WERI-Rb-1 (cell line): Measurements from ENCODE around the gene PHC1.

Source experiments
- DNase-seq: peaks from one replicate; pipeline ENCODE4 v3.0.0-alpha.2; 2020
- H3K27ac ChIP-seq: fragments of 250-450 bp; sonication (Bioruptor Pico); 2 replicates; pipeline ENCODE4 v1.5.1; 2020; ENCODE audit warnings: mild to moderate bottlenecking, moderate library complexity
- H3K27me3 ChIP-seq: fragments of 250-450 bp; sonication (Bioruptor Pico); 2 replicates; pipeline ENCODE4 v1.5.1; 2021; ENCODE audit warnings: mild to moderate bottlenecking, low read depth, moderate library complexity; ENCODE audit not compliant: insufficient read depth, severe bottlenecking
- H3K36me3 ChIP-seq: fragments of 250-450 bp; sonication (Bioruptor Pico); 2 replicates; pipeline ENCODE4 v1.5.1; 2020; ENCODE audit warnings: mild to moderate bottlenecking, moderate library complexity
- H3K4me3 ChIP-seq: 2 replicates; pipeline ENCODE4 v1.5.1; 2011; ENCODE audit warnings: low read depth, mild to moderate bottlenecking, control low read depth, low read length
- H3K9me3 ChIP-seq: fragments of 250-450 bp; sonication (Bioruptor Pico); 2 replicates; pipeline ENCODE4 v1.5.1; 2021; ENCODE audit warnings: mild to moderate bottlenecking, moderate library complexity; ENCODE audit not compliant: severe bottlenecking
- TF ChIP-seq, protein P1 (sequence below): IDR thresholded peaks from 2 replicates; pipeline ENCODE4 v1.5.1; 2011; ENCODE audit warnings: low read depth, mild to moderate bottlenecking, control low read depth, inconsistent platforms, low read length

PHC1 gene

DNA sequence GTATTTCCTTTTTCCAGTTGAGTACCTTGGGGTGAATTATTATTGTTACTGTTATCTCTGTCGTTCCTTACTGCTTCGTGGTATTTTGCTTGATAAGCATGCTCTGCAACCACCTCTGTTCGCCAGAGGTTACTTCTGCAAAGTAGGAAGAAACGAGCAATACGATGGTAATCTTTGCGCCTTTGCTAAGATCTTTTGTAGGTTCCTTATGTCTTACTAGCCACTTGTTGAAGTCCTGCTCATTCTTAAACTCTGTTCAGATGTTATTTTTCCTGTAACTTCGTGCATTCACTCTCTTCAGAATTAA is 35.9 kb downstream of the PHC1 start:
- peaks cover 19% of the 10 kb centered on the region for H3K36me3 ChIP-seq
- TF ChIP-seq, protein P1, sequence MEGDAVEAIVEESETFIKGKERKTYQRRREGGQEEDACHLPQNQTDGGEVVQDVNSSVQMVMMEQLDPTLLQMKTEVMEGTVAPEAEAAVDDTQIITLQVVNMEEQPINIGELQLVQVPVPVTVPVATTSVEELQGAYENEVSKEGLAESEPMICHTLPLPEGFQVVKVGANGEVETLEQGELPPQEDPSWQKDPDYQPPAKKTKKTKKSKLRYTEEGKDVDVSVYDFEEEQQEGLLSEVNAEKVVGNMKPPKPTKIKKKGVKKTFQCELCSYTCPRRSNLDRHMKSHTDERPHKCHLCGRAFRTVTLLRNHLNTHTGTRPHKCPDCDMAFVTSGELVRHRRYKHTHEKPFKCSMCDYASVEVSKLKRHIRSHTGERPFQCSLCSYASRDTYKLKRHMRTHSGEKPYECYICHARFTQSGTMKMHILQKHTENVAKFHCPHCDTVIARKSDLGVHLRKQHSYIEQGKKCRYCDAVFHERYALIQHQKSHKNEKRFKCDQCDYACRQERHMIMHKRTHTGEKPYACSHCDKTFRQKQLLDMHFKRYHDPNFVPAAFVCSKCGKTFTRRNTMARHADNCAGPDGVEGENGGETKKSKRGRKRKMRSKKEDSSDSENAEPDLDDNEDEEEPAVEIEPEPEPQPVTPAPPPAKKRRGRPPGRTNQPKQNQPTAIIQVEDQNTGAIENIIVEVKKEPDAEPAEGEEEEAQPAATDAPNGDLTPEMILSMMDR = no peak
- H3K9me3 ChIP-seq = no peaks in the 10 kb centered on the region
- no peak for DNase-seq
- H3K27ac ChIP-seq = peak overlapping the region; percentile 99
- no peaks in the 10 kb centered on the region for H3K27me3 ChIP-seq
- H3K4me3 ChIP-seq = peak overlapping the region; percentile 59

DNA sequence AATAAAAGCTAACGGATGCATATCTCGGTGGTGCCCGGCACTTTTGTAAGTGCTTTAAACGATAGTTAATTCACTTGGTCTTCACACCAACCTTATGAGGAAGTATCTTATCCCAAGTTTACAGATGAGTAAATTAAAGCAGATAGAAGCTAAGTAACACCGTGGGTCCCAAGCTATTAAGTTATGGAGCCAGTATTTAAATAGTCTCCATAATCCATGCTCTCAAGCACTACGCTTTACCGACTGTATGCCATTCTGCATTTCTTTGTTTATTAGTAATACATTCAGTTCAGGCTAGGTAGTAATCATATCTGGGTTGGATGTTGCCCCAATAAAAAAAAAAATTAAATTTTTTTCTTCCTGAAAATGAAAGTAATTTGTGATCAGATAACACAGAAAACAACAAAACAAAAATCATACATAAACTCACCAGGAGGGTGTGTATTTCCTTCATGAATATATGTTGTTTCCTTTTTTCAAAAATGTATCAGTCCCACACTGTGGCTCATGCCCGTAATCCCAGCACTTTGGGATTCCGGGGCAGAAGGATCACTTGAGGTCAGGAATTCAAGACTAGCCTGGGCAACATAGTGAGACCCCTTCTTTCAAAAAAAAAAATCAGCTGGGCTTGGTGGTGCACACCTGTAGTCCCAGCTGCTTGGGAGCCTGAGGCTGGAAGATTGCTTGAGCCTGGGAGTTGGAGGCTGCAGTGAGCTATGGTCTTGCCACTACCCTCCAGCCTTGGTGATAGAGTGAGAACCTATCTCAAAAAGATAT is 36.6 kb downstream of the PHC1 start:
- Histone ChIP-seq H3K36me3 (peaks cover 12% of the 10 kb centered on the region), H3K4me3 (peak overlapping the region; percentile 59), H3K27ac (no peak overlapping the region), H3K27me3 (no peaks in the 10 kb centered on the region), H3K9me3 (no peaks in the 10 kb centered on the region)
- DNase-seq = no peak
- TF ChIP-seq, protein P1 = no peak

DNA sequence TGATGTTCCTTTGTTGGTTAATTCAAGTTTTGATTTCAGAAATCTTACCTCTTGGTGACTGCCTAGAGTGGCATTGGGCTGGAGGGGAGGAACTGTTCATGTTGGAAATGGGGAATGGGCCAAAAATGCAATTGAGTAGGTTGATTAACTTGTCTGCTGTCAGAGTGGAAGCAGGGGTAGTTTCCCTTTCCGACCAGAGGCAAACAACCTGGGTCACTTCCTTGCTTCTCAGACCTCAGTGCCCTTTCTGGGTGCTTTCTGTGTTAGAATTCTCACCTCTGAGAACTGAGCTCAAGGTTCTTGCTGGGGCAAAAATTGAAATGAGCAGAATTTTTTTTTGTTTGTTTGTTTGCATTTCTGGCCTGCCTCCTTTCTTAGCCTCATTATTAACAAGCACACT is 37.4 kb downstream of the PHC1 start:
- peaks cover 6% of the 10 kb centered on the region for H3K36me3 ChIP-seq
- TF ChIP-seq, protein P1 = no peak
- no peak for DNase-seq

DNA sequence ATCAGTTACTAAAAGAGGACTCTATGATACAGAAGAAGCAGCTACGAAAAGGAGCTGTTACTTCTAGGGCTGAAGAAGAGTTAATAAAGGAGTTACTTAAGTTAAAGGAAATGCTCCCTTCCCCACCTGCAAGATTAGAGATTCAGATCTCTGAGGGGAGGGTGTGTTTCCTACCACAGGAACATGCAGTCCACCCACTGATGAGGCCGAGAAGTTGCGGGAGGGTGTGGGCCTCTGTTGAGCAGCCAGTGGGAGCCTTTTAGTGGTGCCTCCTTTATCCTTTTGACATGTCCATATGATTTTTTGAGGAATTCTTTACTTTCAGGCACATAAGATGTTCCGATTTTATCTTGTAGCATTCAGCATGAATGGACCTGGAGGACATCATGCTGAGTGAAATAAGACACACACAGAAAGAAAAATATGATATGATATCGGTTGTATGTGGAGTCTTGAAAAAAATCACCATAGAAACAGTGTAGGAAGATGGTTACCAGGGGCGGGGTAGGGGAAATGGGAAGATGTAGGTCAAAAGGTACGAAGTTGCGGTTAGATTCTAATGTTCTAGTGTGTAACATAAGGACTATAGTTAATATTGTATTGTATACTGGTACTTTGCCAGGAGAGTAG is 39.6 kb downstream of the PHC1 start:
- TF ChIP-seq, protein P1 = no peak
- Histone ChIP-seq H3K36me3 (no peaks in the 10 kb centered on the region; the same call in none of the 2 replicates), H3K4me3 (no peak overlapping the region), H3K27ac (no peak overlapping the region), H3K27me3 (no peaks in the 10 kb centered on the region), H3K9me3 (no peaks in the 10 kb centered on the region)
- no peak for DNase-seq

More for the DNA sequence above, 37.4 kb downstream of the PHC1 start:
- H3K9me3 ChIP-seq = no peaks in the 10 kb centered on the region
- H3K27ac ChIP-seq = no peak overlapping the region
- no peak overlapping the region for H3K4me3 ChIP-seq
- H3K27me3 ChIP-seq = no peaks in the 10 kb centered on the region

DNA sequence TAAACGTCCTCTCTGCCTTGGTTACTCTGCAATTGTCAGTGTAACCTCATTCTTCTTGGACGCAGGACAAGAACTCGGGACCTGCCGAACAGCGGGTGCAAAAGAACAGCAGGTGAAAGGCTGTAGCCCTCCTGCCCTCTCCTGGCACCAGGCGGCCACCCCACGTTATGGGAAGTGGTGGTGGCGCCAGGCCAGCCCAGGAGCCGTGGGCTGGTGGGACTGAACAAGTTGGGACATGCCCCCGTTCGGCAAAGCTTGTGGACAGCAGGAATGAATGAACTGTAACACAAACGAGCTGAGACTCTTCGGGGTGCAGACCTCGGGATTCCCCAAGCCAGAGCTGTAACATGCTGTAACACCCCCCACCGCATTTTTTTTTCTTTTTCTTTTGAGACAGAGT is 41.8 kb downstream of the PHC1 start:
- H3K27ac ChIP-seq = no peak overlapping the region
- no peak overlapping the region for H3K4me3 ChIP-seq
- H3K27me3 ChIP-seq = no peaks in the 10 kb centered on the region
- H3K36me3 ChIP-seq = no peaks in the 10 kb centered on the region; the same call in 1 of the 2 replicates
- TF ChIP-seq, protein P1 = no peak
- no peaks in the 10 kb centered on the region for H3K9me3 ChIP-seq
- DNase-seq = no peak

DNA sequence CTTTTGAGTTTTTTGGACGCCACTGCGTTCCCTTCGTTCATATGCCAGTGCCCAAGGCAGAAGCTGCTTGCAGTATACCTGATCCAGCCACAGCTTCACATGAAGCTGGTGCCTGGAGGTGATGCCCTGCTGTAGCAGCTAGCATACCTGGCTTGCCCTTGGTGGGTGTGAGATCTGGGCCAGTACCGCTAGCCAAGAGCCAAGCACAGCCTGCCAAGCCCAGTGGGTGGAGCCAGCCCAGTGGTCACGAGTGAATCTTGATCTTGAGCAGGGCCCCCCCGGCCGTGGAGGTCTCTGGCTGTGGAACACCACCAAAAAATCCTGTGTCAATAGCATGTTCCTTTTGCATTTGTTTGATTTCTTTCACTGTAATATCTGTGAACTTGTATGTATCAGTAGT is 42.5 kb downstream of the PHC1 start:
- Histone ChIP-seq H3K4me3 (no peak overlapping the region), H3K36me3 (no peaks in the 10 kb centered on the region; the same call in 1 of the 2 replicates), H3K9me3 (no peaks in the 10 kb centered on the region), H3K27ac (no peak overlapping the region), H3K27me3 (no peaks in the 10 kb centered on the region)
- TF ChIP-seq, protein P1 = no peak
- no peak for DNase-seq
